OCI-LY7 (cell line): ENCODE data around the gene NARS2. TPM values are rescaled to one million over a fixed set of nuclear protein-coding genes. Genes with fewer than 3 reads are reported as not detected.

Source experiments
- BruUV-seq: library from RNA; stranded (reverse); fragments of 400-500 nt; replicated peaks from 2 replicates; lab custom pipeline; 2021; lab: Mats Ljungman, UMichigan
- CTCF ChIA-PET: fragments of 300-600 bp; sonication (Branson Sonifier 250); formaldehyde crosslinking; loops from one replicate; lab custom pipeline; 2022; ENCODE audit warnings: antibody characterized with exemption; ENCODE audit not compliant: unreplicated experiment; lab: Charles Lee
- POLR2A ChIA-PET: fragments of 300-600 bp; sonication (Branson Sonifier 250); formaldehyde crosslinking; loops from one replicate; lab custom pipeline; 2022; ENCODE audit warnings: antibody characterized with exemption; lab: Charles Lee
- DNase-seq: peaks from one replicate; pipeline ENCODE4 v3.0.0-alpha.2; 2015; ENCODE audit warnings: low spot score
- H2AFZ ChIP-seq: fragments of 200-600 bp; sonication (generic), shearing (Covaris generic); 2 replicates; pipeline ENCODE4 v1.6.1; 2014; ENCODE audit warnings: mild to moderate bottlenecking, antibody characterized with exemption, low read length, moderate library complexity
- H3K27ac ChIP-seq: fragments of 200-600 bp; sonication (generic); 2 replicates; pipeline ENCODE4 v1.5.1; 2014; ENCODE audit warnings: mixed run types, low read depth, mild to moderate bottlenecking, moderate library complexity, low read length, inconsistent platforms; ENCODE audit not compliant: poor library complexity, severe bottlenecking
- H3K36me3 ChIP-seq: fragments of 200-600 bp; sonication (generic); 2 replicates; pipeline ENCODE4 v1.6.1; 2014; ENCODE audit warnings: mild to moderate bottlenecking, antibody characterized with exemption, low read length, moderate library complexity, mixed read lengths; ENCODE audit not compliant: insufficient read depth
- H3K4me1 ChIP-seq: fragments of 200-600 bp; sonication (generic); 2 replicates; pipeline ENCODE4 v1.5.1; 2014; ENCODE audit warnings: mild to moderate bottlenecking, low read length; ENCODE audit not compliant: insufficient read depth, poor library complexity, severe bottlenecking
- H3K4me2 ChIP-seq: fragments of 200-600 bp; sonication (generic); 2 replicates; pipeline ENCODE4 v1.6.1; 2014; ENCODE audit warnings: mild to moderate bottlenecking, low read length
- H3K4me3 ChIP-seq: fragments of 200-600 bp; sonication (generic); 2 replicates; pipeline ENCODE4 v1.5.1; 2014; ENCODE audit warnings: mild to moderate bottlenecking, low read depth, low read length; ENCODE audit not compliant: poor library complexity, severe bottlenecking
- H3K79me2 ChIP-seq: fragments of 200-600 bp; sonication (generic); 2 replicates; pipeline ENCODE4 v1.6.1; 2016; ENCODE audit warnings: low read depth, mild to moderate bottlenecking, low read length, moderate library complexity, mixed read lengths; ENCODE audit not compliant: insufficient read depth
- H3K9me2 ChIP-seq: fragments of 200-600 bp; sonication (generic); 2 replicates; pipeline ENCODE4 v1.6.1; 2016; ENCODE audit warnings: mild to moderate bottlenecking, low read length, mixed read lengths; ENCODE audit not compliant: insufficient read depth
- H3K9me3 ChIP-seq: fragments of 200-600 bp; sonication (generic); 2 replicates; pipeline ENCODE4 v1.6.1; 2014; ENCODE audit warnings: mild to moderate bottlenecking, mixed run types, low read length, mixed read lengths
- H4K20me1 ChIP-seq: fragments of 200-600 bp; sonication (generic); 2 replicates; pipeline ENCODE4 v1.6.1; 2014; ENCODE audit warnings: mild to moderate bottlenecking, antibody characterized with exemption, low read length, moderate library complexity, mixed read lengths; ENCODE audit not compliant: insufficient read depth
- EZH2phosphoT487 ChIP-seq: fragments of 200-600 bp; sonication (generic); IDR thresholded peaks from 2 replicates; pipeline ENCODE4 v1.6.1; 2018; ENCODE audit warnings: low read depth, borderline replicate concordance, mild to moderate bottlenecking, mixed run types, antibody characterized with exemption, low read length, moderate library complexity, mixed read lengths
- intact Hi-C: fragments of 100-400 bp; cut with micrococcal nuclease; formaldehyde crosslinking; loops from one replicate; pipeline ENCODE4 v1.10.0; 2022; ENCODE audit not compliant: unreplicated experiment
- total RNA-seq, 2 experiments: library from RNA; depleted of rRNA in 1 of 2; stranded (reverse); fragments of >200 nt in 1 of 2; shearing (Covaris generic) in 1 of 2; gene quantifications; 2 replicates each; pipeline ENCODE4 v1.2.3, GENCODE V29; 2014 to 2022
- TF ChIP-seq, protein P1 (sequence below): fragments of 200-600 bp; sonication (generic); conservative IDR thresholded peaks from 2 replicates; pipeline ENCODE4 v1.5.1; 2014; ENCODE audit warnings: mild to moderate bottlenecking, antibody characterized with exemption, low read length, moderate library complexity, mixed read lengths

The NARS2 gene
- total RNA-seq, 2 experiments from 2014 or later = 28.1 to 29.2 TPM

DNA sequence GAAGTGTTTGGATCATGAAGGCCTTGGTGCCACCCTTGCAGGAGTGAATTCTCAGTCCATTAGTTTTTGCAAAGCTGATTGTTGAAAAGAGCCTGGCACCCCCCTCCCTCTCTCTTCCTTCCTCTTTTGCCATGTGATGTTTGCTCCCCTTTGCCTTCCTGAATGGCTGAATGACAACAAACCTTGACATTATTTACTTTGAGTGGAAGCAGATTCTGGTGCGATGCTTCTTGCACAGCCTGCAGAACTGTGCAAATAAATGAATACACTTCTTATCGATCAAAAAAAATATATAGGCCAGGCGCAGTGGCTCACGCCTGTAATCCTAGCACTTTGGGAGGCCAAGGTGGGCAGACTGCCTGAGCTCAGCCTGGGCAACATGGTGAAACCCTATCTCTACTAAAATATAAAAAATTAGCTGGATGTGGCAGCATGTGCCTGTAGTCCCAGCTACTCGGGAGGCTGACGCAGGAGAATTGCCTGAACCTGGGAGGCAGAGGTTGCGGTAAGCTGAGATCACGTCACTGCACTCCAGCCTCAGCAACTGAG is 2.0 kb upstream of the NARS2 start:
- no peak overlapping the region for H3K4me2 ChIP-seq
- H3K9me3 ChIP-seq = 0 out of 2 replicates have a peak, but pooled peaks cover 2% of the 10 kb centered on the region
- H4K20me1 ChIP-seq = no peaks in the 10 kb centered on the region
- no TSS peak for BruUV-seq
- no peak overlapping the region for H3K4me3 ChIP-seq
- H3K27ac ChIP-seq = no peak overlapping the region
- no peak overlapping the region for H2AFZ ChIP-seq
- ChIA-PET CTCF (no interaction called here), POLR2A (interaction anchor here (0.7 kb wide), 1 partner anchor 147 kb away, joined by 3 read pairs; no protein-coding TSS in a partner anchor)
- no peaks in the 10 kb centered on the region for H3K9me2 ChIP-seq
- peaks cover 25% of the 10 kb centered on the region for H3K79me2 ChIP-seq
- no peak for TF ChIP-seq EZH2phosphoT487
- TF ChIP-seq, protein P1, sequence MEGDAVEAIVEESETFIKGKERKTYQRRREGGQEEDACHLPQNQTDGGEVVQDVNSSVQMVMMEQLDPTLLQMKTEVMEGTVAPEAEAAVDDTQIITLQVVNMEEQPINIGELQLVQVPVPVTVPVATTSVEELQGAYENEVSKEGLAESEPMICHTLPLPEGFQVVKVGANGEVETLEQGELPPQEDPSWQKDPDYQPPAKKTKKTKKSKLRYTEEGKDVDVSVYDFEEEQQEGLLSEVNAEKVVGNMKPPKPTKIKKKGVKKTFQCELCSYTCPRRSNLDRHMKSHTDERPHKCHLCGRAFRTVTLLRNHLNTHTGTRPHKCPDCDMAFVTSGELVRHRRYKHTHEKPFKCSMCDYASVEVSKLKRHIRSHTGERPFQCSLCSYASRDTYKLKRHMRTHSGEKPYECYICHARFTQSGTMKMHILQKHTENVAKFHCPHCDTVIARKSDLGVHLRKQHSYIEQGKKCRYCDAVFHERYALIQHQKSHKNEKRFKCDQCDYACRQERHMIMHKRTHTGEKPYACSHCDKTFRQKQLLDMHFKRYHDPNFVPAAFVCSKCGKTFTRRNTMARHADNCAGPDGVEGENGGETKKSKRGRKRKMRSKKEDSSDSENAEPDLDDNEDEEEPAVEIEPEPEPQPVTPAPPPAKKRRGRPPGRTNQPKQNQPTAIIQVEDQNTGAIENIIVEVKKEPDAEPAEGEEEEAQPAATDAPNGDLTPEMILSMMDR = no peak
- intact Hi-C loops = no loop called here
- DNase-seq = no peak
- peaks cover 18% of the 10 kb centered on the region for H3K4me1 ChIP-seq
- peaks cover 12% of the 10 kb centered on the region; the same call in 1 of the 2 replicates for H3K36me3 ChIP-seq

DNA sequence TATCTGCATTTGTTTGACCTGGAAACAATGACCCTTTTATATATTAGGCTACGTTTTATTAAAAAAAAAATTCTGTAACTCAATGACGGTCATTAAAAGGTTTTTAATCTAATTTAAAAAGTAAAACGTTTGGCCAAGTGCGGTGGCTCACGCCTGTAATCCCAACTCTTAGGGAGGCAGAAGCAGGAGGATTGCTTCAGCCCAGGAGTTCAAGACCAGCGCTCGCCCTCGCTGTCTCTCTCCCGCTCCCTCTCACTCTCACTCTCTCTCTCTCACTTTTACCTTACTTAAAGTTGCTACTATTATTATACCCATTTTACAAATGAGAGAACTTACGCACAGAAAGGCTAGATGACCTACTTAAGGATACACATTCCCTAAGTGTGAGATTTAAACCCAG is 814 bp upstream of the NARS2 start:
- H3K36me3 ChIP-seq = peaks cover 24% of the 10 kb centered on the region
- CTCF ChIA-PET = no interaction called here
- intact Hi-C loops = no loop called here
- H3K79me2 ChIP-seq = peaks cover 25% of the 10 kb centered on the region
- H3K4me2 ChIP-seq = peak overlapping the region; percentile 89; the same call in 1 of the 2 replicates
- peaks cover 18% of the 10 kb centered on the region for H3K4me1 ChIP-seq
- H3K27ac ChIP-seq = no peak overlapping the region
- POLR2A ChIA-PET = interaction anchor here (0.6 to 2.2 kb wide), 7 partner anchors 15 to 159 kb away, joined by 3 to 8 read pairs (median 5); partner anchors contain the start of gene GAB2
- no TSS peak for BruUV-seq
- H3K4me3 ChIP-seq = peak overlapping the region; percentile 92
- H2AFZ ChIP-seq = peak overlapping the region; percentile 100; the same call in 1 of the 2 replicates
- TF ChIP-seq EZH2phosphoT487 = no peak
- TF ChIP-seq, protein P1 = no peak
- H3K9me3 ChIP-seq = no peaks in the 10 kb centered on the region
- DNase-seq = no peak
- H3K9me2 ChIP-seq = no peaks in the 10 kb centered on the region
- no peaks in the 10 kb centered on the region for H4K20me1 ChIP-seq

DNA sequence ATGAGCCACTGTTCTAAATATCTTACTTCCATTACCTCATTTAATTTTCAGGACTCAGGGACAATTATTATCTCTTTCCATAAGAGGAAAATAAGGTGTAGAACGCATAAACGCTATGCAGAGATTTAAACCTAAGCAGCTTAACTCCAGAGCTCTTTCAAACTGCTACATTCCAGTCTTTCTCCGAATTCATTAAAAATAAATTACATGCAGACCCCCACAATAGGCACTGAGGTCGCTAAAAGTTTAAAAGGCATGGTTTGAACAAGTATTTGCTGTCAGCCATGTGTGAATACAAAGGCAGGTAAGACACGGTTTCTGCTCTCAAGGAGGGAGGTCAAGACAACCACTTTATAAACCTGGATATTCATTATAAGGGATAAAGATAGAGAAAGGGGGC is 983 bp downstream of the NARS2 start:
- H3K4me1 ChIP-seq = peaks cover 18% of the 10 kb centered on the region
- peak overlapping the region; percentile 92 for H3K4me3 ChIP-seq
- TF ChIP-seq, protein P1 = no peak
- TF ChIP-seq EZH2phosphoT487 = no peak
- no peak overlapping the region for H3K27ac ChIP-seq
- no peak for DNase-seq
- H3K79me2 ChIP-seq = peaks cover 25% of the 10 kb centered on the region
- peaks cover 40% of the 10 kb centered on the region for H3K36me3 ChIP-seq
- H4K20me1 ChIP-seq = no peaks in the 10 kb centered on the region
- peak overlapping the region; percentile 100; the same call in 1 of the 2 replicates for H2AFZ ChIP-seq
- H3K4me2 ChIP-seq = peak overlapping the region; percentile 89
- H3K9me3 ChIP-seq = no peaks in the 10 kb centered on the region
- BruUV-seq = no TSS peak
- H3K9me2 ChIP-seq = no peaks in the 10 kb centered on the region
- intact Hi-C loops = loop anchor here (5.0 kb wide), 1 partner anchor 436 kb away; the partner anchor contains the start of gene ALG8
- ChIA-PET POLR2A (interaction anchor here (0.6 to 2.3 kb wide), 5 partner anchors 9 to 1697 kb away, joined by 3 to 10 read pairs (median 4); partner anchors contain the start of gene GAB2), CTCF (interaction anchor here (0.7 to 1.6 kb wide), 2 partner anchors 9 to 41 kb away, joined by 3 to 6 read pairs; no protein-coding TSS in a partner anchor)
